IMR-90 (cell line): ENCODE results near the gene PACSIN2.

Experiments
- CEBPB ChIP-seq: IDR thresholded peaks from 2 replicates; pipeline ENCODE4 v1.6.1; 2012; ENCODE audit warnings: low read depth, low read length, improper control_type of control experiment
- MAFK ChIP-seq: IDR thresholded peaks from 2 replicates; pipeline ENCODE4 v1.6.1; 2012; ENCODE audit warnings: low read depth, low read length, improper control_type of control experiment
- MAZ ChIP-seq: IDR thresholded peaks from 2 replicates; pipeline ENCODE4 v1.6.1; 2012; ENCODE audit warnings: low read depth, mild to moderate bottlenecking, low read length, improper control_type of control experiment, moderate library complexity, borderline replicate concordance
- POLR2A ChIP-seq: IDR thresholded peaks from 2 replicates; pipeline ENCODE4 v1.6.1; 2012; ENCODE audit warnings: mild to moderate bottlenecking, low read depth, low read length
- TF ChIP-seq, protein P1 (sequence below): conservative IDR thresholded peaks from 2 replicates; pipeline ENCODE4 v1.5.1; 2012; ENCODE audit warnings: mild to moderate bottlenecking, low read depth, low read length, improper control_type of control experiment
- TF ChIP-seq, protein P2 (sequence below): fragments of 150-350 bp; IDR thresholded peaks from 2 replicates; pipeline ENCODE4 v1.6.1; 2016; ENCODE audit warnings: low read depth, mild to moderate bottlenecking, low read length, moderate library complexity, borderline replicate concordance

DNA sequence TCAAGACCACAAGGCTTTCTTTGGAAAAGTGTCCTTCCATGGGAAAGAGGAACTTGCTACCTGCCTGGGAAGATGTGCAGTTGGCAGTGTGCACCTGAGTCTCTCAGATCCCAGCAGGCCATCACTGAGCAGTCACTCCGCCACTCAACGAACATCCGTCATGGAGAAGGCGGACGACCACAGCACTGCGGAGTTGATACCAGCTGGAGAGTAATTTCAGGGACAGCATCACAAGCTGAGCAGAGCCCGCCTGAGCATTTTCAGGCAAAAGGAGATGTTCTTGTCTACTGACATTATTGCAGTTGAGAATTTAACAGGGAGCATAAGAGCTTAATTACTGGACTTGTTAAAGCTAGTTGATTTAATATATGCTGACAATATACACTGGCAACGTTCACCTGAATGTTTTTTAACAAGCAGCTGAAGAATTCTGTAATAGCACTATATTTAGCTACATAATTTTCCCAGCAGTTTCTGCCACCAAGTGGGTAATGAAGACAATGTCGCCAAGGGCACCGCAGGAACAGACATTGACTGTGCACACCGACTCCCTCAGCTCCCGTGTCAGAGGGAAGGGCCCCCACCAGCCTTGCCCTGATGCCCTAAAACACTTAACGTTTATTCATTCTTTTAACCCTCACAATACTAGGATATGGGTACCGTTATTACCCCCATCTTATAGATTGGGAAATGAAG lies 105.4 kb downstream of the PACSIN2 start:
- TF ChIP-seq, protein P1, sequence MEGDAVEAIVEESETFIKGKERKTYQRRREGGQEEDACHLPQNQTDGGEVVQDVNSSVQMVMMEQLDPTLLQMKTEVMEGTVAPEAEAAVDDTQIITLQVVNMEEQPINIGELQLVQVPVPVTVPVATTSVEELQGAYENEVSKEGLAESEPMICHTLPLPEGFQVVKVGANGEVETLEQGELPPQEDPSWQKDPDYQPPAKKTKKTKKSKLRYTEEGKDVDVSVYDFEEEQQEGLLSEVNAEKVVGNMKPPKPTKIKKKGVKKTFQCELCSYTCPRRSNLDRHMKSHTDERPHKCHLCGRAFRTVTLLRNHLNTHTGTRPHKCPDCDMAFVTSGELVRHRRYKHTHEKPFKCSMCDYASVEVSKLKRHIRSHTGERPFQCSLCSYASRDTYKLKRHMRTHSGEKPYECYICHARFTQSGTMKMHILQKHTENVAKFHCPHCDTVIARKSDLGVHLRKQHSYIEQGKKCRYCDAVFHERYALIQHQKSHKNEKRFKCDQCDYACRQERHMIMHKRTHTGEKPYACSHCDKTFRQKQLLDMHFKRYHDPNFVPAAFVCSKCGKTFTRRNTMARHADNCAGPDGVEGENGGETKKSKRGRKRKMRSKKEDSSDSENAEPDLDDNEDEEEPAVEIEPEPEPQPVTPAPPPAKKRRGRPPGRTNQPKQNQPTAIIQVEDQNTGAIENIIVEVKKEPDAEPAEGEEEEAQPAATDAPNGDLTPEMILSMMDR = no peak
- TF ChIP-seq, protein P2, sequence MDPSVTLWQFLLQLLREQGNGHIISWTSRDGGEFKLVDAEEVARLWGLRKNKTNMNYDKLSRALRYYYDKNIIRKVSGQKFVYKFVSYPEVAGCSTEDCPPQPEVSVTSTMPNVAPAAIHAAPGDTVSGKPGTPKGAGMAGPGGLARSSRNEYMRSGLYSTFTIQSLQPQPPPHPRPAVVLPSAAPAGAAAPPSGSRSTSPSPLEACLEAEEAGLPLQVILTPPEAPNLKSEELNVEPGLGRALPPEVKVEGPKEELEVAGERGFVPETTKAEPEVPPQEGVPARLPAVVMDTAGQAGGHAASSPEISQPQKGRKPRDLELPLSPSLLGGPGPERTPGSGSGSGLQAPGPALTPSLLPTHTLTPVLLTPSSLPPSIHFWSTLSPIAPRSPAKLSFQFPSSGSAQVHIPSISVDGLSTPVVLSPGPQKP = no peak
- TF ChIP-seq CEBPB (no peak), MAFK (no peak), MAZ (no peak), POLR2A (no peak)
